GM20000 (cell line): Measurements from ENCODE around the gene TBX18.

ENCODE experiments used
- DNase-seq: peaks from one replicate; pipeline ENCODE4 v3.0.0; 2012; ENCODE audit warnings: low spot score
- TF ChIP-seq, protein P1 (sequence below): IDR thresholded peaks from 2 replicates; pipeline ENCODE4 v1.5.1; 2012; ENCODE audit warnings: mild to moderate bottlenecking, control low read depth; ENCODE audit errors: extremely low read depth, missing control alignments

TBX18 gene

DNA sequence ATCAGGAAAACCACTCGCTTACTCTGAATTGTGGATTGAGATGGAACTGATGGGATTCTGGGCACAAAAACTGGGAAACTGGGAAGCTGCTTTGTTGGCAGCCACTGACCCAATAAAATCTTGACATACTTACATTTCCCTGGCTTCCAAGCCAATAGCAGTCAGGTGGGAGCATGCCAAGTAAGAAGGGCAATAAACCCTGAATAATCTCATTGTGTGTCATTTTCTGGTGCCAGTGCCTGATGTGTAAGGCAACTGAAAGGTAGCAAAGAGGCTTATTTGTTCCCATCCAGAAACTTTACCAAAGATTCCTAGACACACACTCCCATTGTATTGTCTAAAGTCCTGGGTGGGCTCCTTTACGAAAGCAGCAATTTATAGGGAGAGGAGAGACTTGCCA lies 93.2 kb downstream of the TBX18 start:
- TF ChIP-seq, protein P1, sequence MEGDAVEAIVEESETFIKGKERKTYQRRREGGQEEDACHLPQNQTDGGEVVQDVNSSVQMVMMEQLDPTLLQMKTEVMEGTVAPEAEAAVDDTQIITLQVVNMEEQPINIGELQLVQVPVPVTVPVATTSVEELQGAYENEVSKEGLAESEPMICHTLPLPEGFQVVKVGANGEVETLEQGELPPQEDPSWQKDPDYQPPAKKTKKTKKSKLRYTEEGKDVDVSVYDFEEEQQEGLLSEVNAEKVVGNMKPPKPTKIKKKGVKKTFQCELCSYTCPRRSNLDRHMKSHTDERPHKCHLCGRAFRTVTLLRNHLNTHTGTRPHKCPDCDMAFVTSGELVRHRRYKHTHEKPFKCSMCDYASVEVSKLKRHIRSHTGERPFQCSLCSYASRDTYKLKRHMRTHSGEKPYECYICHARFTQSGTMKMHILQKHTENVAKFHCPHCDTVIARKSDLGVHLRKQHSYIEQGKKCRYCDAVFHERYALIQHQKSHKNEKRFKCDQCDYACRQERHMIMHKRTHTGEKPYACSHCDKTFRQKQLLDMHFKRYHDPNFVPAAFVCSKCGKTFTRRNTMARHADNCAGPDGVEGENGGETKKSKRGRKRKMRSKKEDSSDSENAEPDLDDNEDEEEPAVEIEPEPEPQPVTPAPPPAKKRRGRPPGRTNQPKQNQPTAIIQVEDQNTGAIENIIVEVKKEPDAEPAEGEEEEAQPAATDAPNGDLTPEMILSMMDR: no peak
- DNase-seq: no peak

GRCh38 chr6:84669945-84670344 lies 94.5 kb downstream of the TBX18 start:
- no peak for DNase-seq

DNA sequence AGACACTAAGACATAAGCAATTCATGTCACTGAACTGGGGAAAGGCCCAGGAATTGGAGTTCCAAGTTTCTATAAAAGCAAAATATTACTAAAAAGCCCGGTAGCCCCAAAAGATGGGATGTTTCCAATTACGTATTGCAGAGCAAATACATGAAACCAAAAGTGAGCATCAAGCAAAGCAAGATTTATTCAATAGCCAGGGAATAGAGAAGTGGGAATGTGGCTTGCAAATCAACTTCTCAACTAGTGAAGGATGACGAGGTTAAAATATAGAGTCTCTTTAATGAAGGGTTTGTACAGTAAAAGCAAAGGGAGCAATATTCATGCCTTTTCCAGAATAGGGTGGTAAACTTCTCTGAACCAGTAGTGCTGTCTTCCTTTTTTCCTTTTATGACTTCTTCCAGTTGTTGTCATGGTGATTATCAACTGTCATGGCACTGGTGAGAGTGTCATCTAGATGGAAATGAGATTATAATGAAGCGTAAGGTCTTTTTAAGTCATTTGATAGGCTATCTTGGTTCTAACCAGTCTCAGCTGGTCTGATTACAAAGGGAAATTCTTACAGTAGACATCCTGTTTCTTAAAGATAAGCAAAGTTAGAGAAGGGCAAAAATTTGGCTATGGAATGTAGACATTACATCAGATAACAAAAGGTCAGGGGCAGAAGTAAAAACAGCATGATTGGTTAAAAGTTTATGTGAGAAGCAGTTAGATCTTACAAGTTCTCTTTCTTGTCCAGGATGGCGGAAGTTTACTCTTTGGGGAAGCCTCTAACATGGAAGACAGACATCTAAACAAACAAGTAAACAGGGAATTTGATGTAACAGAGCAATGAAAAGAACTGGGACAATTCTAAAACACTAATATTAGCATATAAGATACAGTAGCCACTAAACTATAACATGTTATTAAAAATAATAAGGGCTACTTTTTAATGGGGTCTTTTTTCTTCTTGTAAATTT lies 96.9 kb downstream of the TBX18 start:
- TF ChIP-seq, protein P1: no peak
- no peak for DNase-seq

More at GRCh38 chr6:84669945-84670344, 94.5 kb downstream of the TBX18 start:
- TF ChIP-seq, protein P1: no peak

DNA sequence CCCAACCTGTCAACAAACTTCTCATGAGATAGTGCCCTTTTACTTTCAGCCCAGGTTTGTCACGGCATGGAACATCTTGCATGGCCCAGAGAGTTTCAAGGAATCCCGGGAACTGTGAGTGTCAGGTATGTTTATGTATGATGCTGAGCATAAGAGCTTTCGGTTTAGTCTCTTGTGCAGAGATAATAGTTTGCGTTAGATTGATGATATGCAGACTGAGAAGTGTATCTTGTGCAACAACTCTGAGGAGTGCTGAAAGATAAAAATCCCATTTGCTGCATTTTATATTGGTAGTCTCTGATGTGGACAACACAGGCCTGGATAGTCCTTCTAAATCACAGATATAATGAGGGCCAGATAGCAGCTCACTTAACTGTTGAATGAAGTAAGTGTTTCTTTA lies 99.0 kb downstream of the TBX18 start:
- DNase-seq: no peak
- TF ChIP-seq, protein P1: no peak

GRCh38 chr6:84663866-84664265 lies 100.5 kb downstream of the TBX18 start:
- DNase-seq: no peak
- TF ChIP-seq, protein P1: no peak

- TF ChIP-seq, protein P1: no peak
- DNase-seq: no peak
Measured at GRCh38 chr6:84657486-84657885, 106.9 kb downstream of the TBX18 start.

DNA sequence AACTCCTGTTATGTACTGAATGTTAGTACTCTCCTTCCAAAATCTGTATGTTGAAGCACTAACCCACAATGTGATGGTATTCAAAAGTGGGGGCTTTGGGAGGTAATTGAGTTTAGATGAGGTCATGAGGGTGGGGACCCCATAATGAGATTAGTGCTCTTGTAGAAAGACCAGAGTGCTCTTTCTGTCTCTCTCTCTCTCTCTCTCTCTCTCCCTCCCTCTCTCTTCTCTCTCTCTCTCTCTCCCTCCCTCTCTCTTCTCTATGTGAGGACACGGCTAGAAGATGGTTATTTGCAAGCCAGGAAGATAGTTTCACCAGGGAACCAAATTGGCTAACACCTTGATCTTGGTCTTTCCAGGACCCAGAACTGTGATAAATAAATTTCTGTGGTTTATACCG lies 107.4 kb downstream of the TBX18 start:
- TF ChIP-seq, protein P1: no peak
- no peak for DNase-seq
